AG10803 (cell line): ENCODE results near the gene RNASEH2A.
"Not testable (repeated sequence)": the region's sequence is repeated elsewhere in the genome, so short reads cannot be mapped to it uniquely, and the experiment has no call there.

Source experiments
- DNase-seq: peaks from one replicate; pipeline ENCODE4 v3.0.0; 2010; ENCODE audit warnings: low read depth
- H3K4me3 ChIP-seq: 2 replicates; pipeline ENCODE4 v1.5.1; 2011; ENCODE audit warnings: mild to moderate bottlenecking, low read length, control low read depth
- CTCF ChIP-seq: conservative IDR thresholded peaks from 2 replicates; pipeline ENCODE4 v1.5.1; 2011; ENCODE audit warnings: mild to moderate bottlenecking, low read length, control low read depth, inconsistent platforms

Gene RNASEH2A

DNA sequence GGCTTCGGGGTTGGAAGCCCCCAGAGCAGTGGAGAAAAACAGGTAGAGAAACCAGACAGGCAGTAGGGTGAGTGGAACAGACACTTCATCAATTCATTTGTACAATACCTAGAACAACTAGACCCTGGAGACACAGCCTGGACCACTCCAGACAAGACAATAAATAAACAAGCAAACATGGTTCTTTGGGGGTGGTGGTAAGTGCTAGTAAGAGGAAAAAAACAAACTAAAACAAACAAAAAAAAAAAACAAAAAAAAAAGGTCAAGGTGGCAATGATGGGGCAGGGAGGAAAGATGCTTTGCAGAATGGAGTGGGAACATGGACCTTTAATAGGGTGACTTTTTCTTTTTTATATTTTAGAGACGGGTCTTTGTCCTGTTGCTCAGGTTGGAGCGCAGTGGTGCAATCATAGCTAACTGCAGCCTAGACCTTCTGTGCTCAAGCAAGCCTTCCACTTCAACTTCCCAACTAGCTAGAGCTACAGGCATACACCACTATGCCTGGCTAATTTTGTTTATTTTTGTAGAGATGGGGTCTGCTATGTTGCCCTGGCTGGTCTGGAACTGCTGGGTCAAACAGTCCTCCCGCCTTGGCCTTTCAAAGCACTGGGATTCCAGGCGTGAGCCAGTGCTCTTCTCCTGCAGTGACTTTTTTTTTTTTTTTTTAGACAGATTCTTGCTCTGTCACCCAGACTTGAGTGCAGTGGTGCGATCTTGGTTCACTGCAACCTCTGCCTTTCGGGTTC, 12.0 kb upstream of the RNASEH2A start:
- peak; percentile 42 for DNase-seq
- no peak for TF ChIP-seq CTCF
- peak overlapping the region; percentile 99 for H3K4me3 ChIP-seq

GRCh38 chr19:12794971-12795381, 11.4 kb upstream of the RNASEH2A start:
- TF ChIP-seq CTCF: no peak
- no peak for DNase-seq
- H3K4me3 ChIP-seq: no peak overlapping the region

GRCh38 chr19:12796146-12797071, 10.0 kb upstream of the RNASEH2A start:
- H3K4me3 ChIP-seq: no peak overlapping the region
- peak; percentile 72 for DNase-seq
- peak; percentile 95 for TF ChIP-seq CTCF

GRCh38 chr19:12797141-12797587, 9.2 kb upstream of the RNASEH2A start:
- no peak for DNase-seq
- H3K4me3 ChIP-seq: no peak overlapping the region
- TF ChIP-seq CTCF: no peak

GRCh38 chr19:12797607-12798006, 8.8 kb upstream of the RNASEH2A start:
- not testable (repeated sequence) for H3K4me3 ChIP-seq, DNase-seq

DNA sequence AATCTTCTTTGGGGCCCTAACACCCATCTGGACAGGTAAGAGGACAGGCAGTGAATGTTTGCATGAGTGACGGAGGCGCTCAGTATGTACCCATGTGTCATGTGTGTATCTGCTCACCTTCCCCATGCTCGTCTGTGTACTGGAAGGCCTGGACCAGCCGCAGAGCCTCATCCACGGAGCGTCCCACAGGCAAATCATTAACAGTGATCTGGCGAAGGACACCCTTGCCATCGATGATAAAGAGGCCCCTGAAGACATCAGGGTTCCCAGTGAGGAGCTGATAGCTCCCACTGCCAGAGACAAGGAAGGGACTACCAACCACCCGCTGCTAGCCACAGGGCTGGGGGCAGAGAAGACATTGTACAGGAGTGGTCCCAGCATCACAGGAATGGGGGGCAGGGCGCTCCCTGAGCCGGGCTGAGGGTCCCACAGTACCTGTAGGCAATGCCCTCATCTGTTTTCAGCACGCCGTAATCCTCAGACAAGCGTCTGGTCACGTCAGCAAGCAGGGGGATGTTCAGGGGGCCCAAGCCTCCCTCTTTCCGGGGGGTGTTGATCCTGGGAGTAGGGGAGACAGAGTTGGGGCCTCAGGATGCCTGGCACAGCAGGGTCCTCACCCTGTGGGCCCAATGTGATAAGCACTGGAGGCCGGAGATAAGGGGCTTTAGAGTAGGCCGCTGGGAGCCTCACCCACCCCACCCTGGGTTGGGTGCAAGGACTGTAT, 6.5 kb upstream of the RNASEH2A start:
- no peak for TF ChIP-seq CTCF
- no peak overlapping the region for H3K4me3 ChIP-seq
- DNase-seq: no peak

DNA sequence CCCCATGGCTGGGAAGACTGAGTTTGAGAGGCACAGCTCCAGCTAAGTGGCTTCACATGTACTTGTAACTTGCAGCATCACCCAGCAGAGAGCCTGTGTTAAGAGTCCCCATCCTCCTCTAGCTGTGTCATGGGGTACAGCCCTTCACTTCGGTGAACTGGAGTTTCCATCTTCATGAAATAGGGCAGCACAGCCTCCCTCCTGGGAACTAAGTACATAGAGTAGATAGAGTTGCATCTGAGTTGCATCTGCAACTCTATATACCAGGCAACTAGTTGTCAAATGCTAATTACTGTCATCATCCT, 6.0 kb upstream of the RNASEH2A start:
- peak overlapping the region; percentile 86 for H3K4me3 ChIP-seq
- no peak for TF ChIP-seq CTCF
- DNase-seq: no peak
